HuH-7.5 (cell line): ENCODE measurements around the gene ATXN7L1.

Source experiments
- DNase-seq: peaks from one replicate; pipeline ENCODE4 v3.0.0; 2011; ENCODE audit warnings: low spot score

The ATXN7L1 gene, protein sequence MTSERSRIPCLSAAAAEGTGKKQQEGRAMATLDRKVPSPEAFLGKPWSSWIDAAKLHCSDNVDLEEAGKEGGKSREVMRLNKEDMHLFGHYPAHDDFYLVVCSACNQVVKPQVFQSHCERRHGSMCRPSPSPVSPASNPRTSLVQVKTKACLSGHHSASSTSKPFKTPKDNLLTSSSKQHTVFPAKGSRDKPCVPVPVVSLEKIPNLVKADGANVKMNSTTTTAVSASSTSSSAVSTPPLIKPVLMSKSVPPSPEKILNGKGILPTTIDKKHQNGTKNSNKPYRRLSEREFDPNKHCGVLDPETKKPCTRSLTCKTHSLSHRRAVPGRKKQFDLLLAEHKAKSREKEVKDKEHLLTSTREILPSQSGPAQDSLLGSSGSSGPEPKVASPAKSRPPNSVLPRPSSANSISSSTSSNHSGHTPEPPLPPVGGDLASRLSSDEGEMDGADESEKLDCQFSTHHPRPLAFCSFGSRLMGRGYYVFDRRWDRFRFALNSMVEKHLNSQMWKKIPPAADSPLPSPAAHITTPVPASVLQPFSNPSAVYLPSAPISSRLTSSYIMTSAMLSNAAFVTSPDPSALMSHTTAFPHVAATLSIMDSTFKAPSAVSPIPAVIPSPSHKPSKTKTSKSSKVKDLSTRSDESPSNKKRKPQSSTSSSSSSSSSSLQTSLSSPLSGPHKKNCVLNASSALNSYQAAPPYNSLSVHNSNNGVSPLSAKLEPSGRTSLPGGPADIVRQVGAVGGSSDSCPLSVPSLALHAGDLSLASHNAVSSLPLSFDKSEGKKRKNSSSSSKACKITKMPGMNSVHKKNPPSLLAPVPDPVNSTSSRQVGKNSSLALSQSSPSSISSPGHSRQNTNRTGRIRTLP

DNA sequence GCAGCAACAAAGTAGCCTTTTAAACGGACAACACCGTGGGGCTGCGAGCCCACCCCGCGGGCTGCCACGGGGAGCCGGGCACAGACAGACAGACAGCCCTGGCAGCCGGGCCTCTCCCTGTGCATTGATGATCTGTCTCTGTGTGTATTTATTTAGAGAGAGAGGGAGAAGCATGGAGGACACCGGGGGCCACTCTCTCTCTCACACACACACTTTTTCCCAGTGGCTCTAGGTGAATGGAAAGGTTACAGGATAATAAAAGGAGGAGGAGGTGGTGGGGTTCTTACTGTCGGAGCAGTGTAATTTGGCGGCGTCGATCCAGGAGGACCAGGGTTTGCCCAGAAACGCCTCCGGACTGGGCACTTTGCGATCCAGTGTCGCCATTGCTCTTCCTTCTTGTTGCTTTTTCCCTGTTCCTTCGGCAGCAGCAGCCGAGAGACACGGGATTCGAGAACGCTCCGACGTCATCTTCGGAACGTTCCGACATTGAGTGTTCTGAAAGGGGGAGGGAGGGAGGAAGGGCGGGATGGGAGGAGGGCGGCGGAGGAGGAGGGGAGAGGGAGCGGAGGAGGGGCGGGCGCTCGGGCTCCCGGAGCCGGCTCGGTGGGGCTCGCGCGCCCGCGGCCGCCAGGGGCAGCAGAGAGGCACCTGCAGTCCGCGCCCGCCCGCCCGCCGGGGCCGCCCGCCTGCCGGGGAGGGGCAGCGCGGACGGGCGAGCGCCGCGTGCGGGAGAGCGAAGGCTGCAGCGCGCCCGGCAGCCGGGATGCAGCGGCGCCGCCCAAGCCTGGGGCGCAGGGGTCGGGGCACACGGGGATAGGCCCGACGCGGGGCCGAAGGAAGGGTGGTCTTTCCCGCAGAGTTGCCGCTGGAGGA, at the start of gene ATXN7L1:
TSS of gene ATXN7L1 (minus strand) at position 509 of the 873 bp plus-strand sequence. CDS start at position 468, 41 bp downstream.
- peak; percentile 79 for DNase-seq

DNA sequence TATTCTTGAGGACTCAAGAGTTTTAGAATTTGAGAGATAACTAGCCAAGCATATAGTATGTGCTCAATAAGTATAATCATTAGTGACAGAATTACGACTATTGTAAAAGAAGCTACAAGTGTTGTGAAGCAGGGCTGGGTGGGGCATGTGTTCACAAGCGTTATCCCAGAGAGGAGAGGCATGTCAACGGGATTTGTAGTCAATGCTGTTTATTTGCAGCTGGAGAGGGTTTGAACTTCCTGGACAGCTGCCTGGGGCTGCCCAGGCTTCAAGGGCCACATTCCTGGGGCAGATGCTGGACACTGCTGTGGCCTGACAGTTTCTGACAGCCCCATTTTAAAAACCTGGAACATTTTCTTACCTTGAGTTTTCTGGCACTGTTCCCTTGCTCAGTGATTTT, 49.7 kb upstream of the ATXN7L1 start:
- DNase-seq = no peak

DNA sequence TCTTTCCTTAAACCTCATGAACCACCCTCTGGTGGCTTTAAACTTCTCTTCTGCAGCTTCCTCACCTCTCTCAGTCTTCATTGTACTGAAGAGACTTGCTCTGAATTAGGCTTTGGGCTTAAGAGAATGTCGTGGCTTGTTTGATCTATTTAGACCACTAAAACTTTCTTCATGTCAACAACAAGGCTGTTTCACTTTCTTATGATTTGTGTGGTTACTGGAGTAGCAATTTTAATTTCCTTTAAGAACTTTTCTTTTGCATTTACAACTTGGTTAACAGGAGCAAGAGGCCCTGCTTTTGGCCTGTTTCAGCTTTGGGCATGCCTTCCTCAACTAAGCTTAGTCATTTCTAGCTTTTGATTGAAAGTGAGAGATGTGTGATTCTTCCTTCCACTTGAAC, 48.5 kb upstream of the ATXN7L1 start:
- DNase-seq = no peak

DNA sequence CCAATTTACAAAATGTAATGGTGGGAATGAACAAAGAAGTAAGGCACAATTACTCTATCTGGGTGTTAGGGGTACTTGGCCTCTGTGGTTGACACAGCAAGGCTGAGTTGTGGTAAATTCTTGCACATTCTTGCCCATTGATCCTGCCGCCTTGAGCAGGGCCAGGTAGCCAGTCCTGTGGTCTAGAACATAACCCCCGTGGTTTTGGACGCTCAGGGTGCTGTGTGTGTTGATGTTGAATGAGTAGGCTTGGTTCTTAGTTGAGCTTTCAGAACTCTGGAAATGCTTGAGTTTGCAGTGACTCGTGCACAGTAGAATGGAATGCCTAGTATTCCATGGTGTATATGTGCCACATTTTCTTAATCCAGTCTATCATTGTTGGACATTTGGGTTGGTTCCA, 44.4 kb upstream of the ATXN7L1 start:
- DNase-seq = no peak

DNA sequence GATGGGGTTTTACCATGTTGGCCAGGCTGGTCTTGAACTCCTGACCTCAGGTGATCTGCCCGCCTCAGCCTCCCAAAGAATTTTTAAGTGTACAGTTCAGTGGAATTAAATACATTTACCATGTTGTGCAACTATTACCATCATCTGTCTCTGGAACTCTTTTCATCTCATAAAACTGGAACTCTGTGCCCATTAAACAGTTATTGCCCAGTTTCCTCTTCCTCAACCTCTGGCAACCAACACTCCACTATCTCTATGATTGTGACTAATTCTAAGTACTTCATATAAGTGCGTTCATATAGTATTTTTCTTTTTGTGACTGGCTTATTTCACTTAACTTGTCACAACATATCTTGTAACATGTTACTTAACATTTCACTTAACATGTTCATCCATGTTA, 41.3 kb upstream of the ATXN7L1 start:
- DNase-seq = no peak

DNA sequence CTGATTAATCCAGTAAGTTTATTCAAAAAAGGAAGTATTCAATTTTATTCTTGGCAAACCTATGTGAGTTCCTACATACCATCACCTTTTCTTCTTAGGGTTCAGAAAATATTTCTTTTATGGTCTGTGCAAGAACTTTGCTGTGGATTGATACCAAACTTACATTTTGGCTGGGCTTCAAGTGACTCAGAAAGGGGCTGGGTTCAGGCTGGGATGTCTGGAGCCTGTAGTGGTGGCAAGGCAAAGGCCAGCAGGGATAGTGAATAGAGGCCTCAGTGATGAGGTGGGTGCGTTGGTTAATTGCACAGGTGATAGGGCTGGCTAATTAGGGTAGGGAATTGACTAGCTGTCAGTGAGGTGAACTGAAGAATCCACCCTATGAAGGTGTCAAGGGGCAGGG, 40.2 kb upstream of the ATXN7L1 start:
- no peak for DNase-seq

DNA sequence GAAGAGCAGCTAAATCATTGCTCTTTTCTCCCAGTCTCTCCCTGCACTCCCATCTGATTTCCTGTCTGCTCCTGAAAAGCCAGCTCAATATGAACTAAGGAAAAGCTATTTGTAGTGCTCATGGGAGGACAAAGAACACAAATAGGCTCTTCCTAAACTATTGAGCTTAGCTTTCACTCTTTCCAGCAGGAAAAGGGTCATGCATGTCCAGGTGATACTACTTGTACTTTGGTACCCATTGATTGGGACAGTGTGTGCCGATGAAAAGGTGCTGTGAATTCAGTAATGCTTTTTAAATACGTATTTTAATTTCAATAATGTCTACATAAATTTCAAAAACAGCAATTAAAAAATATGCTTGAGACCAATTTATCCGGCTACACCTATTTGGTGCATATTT, 37.5 kb upstream of the ATXN7L1 start:
- no peak for DNase-seq

DNA sequence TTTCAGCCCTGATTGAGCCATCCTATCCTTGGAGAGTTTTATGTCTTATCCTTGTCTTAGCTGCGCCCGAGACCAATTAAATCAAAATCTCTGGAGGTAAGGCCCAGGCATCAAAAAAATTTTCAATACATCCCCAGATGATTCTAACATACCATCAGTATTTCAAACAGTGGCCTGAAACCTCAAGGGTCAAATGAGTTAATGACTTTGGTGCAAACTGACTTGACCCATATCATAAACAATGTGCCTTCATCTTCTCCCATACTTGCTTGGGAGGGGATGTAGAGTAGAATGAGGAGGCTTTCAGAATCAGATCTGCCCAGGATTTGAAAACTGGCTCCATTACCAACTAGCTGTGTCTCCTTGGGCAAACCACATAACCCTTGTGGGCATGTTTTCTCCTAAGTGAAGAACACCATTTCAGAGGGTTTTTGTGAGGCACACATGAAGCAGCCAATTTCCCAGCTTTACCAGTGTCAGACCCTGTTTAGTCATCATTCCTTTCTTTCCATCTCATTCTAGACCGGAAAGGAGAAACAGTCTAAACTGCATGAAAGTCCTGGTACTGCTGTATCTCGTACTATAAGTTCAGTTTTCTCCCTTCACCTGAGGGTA, 35.7 kb upstream of the ATXN7L1 start:
- no peak for DNase-seq

DNA sequence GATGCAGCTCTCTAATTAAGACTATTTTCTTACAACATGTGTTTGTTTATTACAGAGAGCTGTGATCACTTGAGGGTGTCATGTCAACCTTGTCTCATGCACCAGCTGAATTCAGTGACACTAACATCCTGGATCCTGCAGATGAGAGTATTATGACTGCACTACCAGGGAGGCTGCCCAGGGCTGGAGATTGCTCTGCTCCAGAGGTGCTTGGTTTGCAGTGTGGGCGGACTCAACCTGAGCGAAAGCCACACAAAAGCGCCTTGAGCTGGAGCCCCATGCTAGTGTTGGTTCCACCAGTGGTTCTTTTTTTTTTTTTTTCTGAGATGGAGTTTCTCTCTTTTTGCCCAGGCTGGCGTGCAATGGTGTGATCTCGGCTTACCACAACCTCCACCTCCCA, 33.8 kb upstream of the ATXN7L1 start:
- no peak for DNase-seq

DNA sequence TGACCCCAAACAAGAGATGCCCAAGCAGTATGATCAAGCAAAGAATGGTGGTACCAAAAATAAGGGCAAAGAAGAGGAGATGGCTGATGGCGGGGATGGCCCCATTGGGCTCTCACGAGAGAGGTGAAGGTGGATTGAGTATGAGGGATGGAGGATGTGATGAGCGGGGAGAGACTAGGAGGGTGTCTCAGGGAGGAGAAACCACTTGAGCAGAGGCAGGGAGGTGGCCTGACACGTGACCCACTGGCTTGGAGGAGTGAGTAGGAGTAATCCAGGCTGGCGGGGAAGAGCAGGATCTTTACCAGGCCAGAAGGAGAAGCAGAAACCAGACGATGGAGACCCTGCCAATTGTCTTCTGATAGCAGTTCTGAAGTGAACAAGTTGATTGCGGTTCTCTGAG, 33.3 kb upstream of the ATXN7L1 start:
- no peak for DNase-seq

DNA sequence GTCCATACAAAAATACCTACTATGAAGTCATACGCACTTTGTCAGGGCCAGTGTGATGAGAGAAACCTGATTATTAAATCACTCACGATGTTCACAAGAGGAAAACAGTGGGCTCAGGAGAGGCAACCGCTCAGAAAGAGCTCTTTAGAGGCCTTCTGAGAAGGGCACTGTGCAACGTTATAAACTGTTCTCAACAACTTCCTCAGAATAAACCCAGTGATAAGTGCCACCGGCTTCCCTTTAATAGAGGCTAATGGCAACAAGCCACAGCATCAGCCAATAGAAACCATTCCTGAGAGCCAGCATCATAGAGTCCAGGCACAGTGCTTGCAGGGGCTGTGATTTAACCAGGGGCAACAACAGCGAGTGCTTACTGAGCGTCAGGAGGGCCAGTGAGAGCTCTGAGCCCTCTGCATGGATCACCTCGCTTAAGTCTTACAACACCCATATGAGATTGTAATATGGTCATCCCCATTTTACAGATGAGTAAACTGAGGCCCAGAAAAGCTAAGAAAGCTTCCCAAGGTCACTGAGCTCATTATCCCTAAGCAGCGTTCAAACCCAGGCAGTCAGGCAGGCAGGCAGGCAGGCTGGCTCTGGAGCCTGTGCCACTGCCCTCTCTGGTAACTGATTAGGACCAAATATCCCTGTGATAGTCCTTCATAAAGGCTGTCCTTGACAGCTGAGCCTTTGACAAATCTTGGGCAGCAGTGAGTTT, 30.9 kb upstream of the ATXN7L1 start:
- no peak for DNase-seq

DNA sequence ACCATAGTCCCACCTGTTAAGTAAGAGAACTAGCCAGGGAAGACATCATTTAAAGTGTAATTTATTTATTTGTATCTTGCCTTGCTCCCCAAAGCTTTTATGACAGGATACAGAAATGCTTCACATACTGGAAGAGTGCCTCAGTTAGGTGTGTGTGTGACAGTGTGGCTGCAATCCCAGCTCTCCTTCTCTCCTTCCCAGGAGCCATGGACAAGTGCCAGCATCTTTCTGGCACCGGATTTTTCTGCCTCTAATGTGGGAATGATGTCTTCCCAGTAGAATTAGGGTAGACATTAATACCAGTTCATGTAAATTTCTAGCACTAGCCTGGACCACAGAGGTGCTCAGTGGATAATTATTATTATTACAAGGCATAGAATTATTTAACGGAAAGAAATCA, 30.3 kb upstream of the ATXN7L1 start:
- DNase-seq = no peak

DNA sequence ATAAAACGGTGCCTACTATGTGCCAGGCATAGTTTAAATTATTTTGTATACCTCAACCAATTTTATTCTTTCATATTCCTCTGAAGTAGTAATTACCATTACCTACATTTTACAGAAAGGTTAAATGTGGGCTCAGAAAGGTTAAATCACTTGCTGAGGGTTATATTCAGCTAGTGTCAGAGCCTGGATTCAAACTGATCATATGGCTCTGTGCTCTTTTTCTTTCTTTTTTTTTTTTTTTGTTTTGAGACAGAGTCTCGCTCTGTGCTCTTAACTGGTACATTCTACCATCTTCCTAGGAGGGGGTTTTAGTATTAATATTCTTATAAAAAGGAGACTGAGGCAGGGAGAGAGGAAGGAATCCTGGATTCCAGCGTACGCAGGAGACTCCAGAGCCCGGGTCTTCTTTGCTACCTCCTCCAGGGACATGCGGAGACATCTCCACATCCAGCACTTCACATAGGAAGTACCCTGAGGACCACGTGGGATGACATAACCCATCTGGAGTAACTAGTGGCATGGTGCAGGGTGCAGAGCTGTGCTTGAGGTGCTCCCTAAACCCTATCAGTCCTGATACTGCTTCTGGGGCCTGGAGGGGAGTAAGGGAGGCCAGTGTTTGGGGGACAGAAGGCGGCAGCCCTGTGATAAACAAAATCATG, 29.6 kb upstream of the ATXN7L1 start:
- no peak for DNase-seq

DNA sequence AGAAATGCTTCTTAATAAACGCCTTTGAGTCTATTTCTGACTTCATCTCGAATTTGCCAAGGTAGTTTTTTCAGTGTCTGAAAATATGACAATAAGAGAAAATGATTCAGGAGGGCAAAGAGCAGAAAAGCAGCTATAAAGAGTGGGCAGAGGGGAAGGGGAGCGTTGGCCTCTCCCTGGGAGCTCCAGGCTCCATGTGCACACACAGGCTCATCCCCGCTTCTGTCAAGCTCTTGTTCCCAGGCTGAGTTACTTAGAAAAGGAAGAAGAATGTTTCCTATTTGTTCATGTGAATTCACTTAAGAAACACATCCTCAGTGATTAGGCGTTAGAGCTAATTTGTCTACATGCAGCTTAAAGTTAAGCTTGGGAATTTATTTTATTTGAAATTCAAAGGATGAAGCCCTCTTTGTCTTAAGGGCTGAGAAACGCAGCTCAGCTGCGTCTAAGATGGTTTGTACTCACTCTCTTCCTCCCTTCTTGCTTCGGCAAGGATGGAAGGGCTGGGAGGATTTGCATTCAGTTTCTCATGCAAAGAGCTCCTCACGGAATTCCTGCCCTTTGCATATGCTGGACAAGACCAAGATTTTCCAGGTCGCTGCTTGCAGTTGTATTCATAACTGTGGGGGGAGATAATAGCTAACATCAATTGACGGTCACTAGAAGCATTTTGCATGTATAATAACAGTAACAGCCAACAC, 29.0 kb upstream of the ATXN7L1 start:
- no peak for DNase-seq

DNA sequence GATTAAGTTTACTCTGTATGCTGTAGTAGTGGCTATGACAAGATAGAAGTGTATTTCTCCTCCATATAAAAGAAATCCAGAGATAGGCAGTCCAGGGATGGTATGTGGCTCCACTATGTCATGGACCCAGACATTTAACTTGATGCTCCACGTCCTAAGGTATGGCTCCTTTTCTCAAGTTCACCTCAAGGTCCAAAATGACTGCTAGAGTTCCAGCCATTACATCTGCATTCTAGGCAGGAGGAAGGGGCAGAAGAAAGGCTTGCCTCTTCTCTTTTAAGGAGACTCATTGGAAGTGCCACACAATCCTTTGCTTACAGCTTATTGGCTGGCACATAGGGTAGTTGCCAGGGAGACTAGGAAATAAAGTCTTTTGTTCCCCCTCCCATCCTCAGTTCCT, 27.7 kb upstream of the ATXN7L1 start:
- DNase-seq = no peak

DNA sequence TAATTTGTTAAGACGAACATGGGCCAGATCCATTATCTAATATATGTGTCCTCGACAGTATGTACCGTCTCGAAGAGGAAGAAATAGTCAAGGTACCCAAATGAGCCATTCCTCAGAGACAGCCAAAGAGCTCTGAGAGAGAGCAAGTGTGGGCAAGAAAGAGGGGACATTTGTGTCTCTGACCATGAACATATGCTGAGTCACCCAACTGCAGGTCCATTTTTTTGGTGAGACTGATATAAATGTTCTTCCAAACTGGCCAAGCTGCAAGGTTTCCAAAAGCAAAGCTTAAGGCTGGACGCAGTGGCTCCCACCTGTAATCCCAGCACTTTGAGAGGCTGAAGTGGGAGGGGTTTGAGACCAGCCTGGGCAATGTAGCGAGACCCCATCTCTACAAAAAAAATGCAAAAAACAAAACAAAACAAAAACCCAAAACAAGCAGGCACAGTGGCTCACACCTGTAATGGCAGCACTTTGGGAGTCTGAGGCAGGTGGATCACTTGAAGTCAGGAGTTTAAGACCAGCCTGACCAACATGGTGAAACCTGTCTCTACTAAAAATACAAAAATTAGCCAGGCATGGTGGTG, 26.0 kb upstream of the ATXN7L1 start:
- DNase-seq = no peak

DNA sequence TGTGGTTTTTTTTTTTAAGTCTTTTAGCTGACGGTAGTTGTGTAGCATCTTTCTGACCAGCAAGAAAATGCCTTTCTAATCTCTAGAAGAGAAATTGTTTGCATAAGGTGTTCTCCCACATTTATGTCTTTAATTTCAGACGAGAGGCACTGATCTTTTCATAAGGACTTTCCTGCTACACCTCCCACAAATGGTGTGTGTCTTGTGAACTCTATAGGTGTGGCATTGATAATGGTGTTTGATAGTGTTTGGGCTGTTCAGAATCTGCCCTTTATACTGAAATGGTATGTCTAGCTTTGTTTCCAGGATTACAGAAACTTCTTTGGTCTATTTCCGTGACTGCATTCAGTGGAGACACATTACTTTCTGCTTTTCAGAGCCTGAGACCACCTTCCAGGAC, 21.6 kb upstream of the ATXN7L1 start:
- DNase-seq = no peak

DNA sequence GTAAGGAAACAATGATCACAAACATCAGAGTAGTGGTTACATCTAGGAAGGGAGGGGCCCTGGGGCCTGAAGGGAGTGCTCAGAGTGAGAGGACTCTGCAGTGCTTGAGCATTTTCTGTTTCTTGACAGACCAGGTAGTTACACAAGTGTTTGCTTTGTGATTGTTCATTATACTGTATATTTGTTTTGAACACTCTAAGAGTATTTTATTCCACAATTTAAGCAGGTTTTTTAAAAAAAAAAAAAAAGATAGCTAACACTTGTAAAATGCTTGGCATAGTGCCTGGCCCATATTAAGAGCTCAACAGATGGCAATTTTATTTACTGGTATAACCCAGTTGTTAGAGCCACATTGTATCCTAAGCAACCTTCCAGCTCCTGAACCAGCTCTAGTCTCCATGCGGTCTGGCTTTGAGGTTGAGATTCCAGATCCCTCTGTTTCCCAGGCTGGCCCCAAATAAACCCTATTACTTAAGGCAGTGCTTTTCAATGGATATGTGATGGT, 20.1 kb upstream of the ATXN7L1 start:
- no peak for DNase-seq

DNA sequence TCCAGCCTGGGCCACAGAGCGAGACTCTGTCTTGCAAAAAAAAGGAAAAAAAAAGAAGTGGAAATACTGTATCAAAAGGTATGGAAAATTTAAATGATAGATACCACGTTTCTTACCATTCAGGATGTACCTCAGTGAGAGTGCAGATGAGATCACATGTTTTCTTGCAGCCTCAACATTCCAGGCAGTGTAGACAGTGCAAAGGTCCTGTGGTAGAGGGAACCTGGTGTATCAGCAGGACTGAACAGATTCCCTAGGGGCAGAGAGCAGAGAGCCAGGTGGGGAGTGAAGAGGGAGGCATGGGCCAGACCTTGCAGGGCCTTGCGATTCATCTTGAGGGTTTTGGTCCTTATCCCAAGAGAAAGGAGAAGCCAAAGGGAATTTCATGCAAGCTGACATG, 17.7 kb upstream of the ATXN7L1 start:
- DNase-seq = no peak
